Raji (cell line): ENCODE data around the gene SLC12A7.

Experiments
- POLR2A ChIP-seq: IDR thresholded peaks from 2 replicates; pipeline ENCODE4 v1.6.1; 2011; ENCODE audit warnings: low read depth, low read length, control low read depth; ENCODE audit not compliant: insufficient read depth

SLC12A7 gene

GRCh38 chr5:1099926-1100663 lies 11.8 kb downstream of the SLC12A7 start:
- no peak for TF ChIP-seq POLR2A

DNA sequence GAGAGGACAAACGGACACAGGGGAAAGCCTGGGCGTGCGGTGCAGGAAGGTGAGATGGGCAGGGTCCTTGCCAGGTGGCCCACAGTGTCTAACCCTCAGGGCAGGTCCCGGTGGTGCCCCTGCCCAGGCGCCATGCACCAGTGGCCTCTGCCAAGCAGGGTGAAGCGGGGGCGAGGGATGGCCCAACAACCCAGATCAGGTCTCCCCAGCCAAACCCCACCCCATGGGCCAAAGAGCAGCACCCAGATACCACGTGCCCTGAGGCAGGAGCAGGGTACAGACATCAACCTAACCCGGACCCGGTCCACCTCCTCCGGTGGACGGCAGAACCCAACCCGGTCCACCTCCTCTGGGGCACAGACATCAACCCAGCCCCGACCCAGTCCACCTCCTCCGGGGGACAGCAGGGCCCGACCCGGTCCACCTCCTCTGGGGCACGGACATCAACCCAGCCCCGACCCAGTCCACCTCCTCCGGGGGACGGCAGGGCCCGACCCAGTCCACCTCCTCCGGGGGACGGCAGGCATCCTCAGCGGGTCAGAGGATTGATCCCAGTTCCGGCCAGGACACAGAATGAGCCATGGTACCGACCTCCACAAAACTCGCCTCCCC lies 12.8 kb downstream of the SLC12A7 start:
- TF ChIP-seq POLR2A, result no peak

- TF ChIP-seq POLR2A, result no peak
Observed at GRCh38 chr5:1097381-1097987, 14.4 kb downstream of the SLC12A7 start.

DNA sequence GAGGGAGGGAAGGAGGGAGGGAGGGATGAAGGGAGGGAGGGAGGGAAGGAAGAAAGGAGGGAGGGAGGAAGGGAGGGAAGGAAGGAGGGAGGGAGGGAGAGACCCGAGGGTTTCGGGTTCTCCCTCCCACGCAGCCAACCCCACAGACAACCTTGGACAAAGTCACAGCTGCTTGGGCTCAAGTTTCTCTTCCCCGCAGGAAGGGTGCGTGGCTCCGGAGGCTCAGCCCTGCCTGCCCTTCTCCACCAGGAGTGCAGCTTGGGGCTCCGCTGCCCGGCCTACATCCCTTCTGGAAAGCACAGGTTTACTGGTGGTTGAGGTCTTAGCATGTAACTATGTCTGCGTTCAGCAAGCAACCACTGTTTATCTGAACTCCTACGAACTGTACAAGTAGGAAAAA lies 15.0 kb downstream of the SLC12A7 start:
- no peak for TF ChIP-seq POLR2A

- TF ChIP-seq POLR2A, result no peak
Observed at GRCh38 chr5:1095990-1096363, 15.9 kb downstream of the SLC12A7 start.

DNA sequence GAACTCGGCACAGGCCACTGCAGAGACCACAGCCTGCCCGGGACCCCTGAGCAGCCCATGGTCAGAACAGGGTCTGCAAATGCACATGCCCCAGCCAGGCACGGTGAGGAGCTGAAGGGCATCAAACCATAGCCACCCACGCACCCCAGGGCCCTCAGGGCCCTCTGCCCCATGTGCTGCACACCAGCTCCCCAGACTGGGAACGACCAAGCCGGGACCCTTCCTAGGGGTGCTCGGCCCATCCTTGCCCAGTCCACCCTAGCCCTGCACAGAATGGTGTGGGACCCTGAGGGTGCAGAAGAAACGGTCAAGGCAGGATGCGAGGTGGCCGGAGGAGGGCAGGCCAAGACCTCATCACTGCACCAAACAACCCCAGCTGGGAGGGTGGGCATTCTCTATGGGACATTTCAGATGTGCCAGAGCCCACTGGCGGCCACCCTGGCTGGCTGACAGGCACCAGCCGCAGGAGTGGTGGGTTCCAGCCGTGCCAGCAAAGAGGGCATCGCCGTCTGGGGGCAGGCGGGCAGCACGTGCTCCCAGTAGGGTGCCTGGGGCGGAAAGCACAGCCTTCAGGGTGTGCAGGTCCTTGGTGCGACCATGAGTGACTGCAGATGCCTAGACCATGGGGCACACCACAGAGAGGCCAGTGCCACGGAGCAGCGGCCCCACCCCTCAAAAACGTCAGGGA lies 16.4 kb downstream of the SLC12A7 start:
- no peak for TF ChIP-seq POLR2A

DNA sequence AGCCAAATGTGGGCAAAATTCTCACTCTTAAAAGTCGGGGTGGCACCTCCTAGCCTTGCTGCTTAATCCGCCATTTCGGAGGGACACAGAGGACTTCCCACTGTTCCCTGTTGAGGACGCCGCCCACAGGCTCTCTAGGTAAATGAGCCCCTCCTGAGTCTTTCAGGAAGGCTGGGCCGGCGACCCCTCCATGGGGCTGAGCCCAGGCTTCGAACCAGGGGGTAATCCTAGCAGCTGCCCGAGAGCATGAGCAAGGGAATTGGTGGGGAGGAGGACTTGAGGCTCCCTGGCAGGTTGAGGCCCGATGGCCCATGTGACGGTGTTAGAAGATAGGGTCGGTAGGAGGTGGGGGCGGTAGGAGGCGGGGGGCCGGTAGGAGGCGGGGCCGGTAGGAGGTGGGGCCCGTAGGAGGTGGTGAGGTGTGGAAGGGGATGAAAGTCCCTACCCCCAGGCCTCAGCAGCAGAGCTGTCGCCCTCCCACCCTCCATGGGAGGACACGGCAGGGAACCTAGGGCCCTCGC lies 17.1 kb downstream of the SLC12A7 start:
- TF ChIP-seq POLR2A, result no peak

DNA sequence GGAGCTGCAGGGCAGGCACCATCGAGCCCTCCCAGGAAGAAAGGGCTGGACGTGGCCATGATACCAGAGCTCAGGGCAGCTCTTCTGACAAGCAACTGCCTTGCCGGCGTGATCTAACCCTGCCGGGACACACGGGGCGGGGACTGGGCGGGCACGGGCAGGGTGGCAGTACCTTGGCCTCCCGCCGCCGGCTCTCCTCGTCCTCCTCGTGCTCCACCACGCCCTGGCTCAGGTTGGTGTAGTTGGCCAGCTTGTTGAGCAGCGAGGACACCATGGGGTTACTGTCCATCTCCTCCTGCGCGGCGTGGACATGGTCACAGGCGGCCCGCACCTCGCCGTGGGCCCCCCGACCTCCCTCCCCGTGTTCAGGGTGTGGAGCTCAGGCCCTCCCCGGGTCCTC lies 18.5 kb downstream of the SLC12A7 start:
- no peak for TF ChIP-seq POLR2A

DNA sequence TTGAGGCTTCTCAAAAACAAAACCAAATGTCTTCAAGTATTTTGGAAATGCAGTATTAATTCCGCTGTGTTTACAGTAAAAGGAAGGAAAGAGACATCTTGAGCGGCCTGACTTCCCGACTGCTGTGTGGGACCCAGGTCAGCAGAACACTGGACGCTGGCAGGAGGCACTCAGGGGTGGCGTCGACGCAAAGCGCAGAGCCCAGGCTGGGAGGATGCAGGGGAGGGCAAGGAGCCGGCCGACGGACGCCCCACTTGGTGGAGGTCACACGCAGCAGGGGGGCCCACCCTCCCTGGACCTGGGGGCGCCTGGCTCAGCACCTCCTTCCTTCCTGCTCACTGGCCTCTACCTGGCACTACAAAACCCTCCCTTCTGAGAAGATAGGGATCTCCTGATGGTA lies 19.7 kb downstream of the SLC12A7 start:
- TF ChIP-seq POLR2A, result no peak

DNA sequence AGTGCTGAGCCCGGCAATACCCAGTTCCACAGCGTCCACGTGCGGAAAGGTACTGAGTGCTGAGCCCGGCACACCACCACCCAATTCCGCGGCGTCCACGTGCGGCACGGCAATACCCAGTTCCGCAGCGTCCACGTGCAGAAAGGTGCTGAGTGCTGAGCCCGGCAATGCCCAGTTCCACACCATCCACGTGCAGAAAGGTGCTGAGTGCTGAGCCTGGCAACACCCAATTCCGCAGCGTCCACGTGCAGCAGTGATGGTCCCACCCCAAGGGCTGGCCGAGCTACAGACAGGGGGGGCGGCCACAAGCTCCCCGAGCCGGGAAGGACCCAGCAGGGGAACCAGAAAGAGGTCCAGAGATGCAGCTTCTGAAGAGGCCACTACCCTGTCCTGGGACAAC lies 20.2 kb downstream of the SLC12A7 start:
- no peak for TF ChIP-seq POLR2A

GRCh38 chr5:1090538-1090937 lies 21.3 kb downstream of the SLC12A7 start:
- TF ChIP-seq POLR2A, result no peak

DNA sequence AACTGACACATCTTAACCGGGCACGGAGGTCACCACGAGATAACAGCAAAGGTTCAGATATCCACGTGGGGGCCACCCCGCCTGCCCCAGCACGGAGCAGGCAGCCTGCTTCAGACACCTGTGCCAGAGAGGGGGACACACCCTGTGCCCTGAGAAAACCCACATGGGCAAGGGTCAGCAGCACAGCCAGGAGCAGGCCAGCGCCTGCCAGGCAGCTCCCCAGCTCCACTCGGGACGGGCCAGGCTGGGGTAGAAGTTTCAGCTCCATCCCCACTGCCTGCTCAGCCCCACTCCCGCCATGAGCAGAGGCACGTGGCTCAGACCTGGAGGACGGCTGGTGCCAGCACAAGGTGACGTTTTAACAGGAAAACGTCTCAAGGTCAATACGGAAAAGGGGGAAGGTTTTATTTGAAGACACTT lies 22.2 kb downstream of the SLC12A7 start:
- TF ChIP-seq POLR2A, result no peak

GRCh38 chr5:1089146-1089545 lies 22.7 kb downstream of the SLC12A7 start:
- TF ChIP-seq POLR2A, result no peak

DNA sequence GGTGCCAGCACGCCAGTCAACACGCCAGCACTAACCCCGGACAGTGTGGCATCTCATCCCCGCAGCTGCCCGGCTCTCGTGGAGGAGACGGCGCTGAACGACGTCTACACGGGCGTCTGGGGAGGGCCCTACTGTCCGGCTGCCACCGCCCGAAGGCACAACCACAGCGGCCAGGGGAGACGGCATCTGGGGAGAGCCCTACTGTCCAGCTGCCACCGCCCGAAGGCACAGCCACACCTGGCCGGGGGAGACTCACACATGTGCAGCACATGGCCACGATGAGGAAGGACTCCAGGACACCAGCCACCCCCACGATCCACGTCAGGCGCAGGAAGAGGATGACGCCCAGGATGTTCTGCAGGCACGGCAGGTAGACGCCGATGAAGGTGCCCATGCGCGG lies 23.1 kb downstream of the SLC12A7 start:
- TF ChIP-seq POLR2A, result no peak

- no peak for TF ChIP-seq POLR2A
Observed at GRCh38 chr5:1088031-1088430, 23.8 kb downstream of the SLC12A7 start.

DNA sequence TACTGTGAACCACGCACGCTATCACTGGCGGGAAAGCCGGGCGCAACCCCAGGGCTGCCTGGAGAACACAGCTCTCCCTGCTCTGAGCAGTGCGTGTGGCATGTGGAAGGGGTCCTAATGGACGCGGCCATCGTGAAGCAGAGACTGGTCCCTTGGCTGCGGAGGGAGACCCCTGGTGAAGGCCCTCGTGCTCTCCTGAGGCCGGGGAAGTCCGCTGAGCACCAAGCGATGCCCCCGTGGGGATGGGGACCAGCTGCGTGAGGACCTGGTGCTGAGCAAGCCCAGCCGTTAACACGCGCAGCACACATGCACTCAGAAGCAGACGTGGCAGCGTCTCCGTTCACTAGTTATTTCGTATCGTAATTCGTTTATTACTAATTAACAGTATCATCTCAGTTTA lies 24.4 kb downstream of the SLC12A7 start:
- TF ChIP-seq POLR2A, result no peak
